ENCODE measurements around the gene ZNF444. TPM values are rescaled to one million over a fixed set of nuclear protein-coding genes. Genes with fewer than 3 reads are reported as not detected.
"Not testable (repeated sequence)": the region's sequence is repeated elsewhere in the genome, so short reads cannot be mapped to it uniquely, and the experiment has no call there.

The ZNF444 gene
- polyA plus RNA-seq, 4 donors = 20.1 to 40.6 (median 25.3) TPM

- Histone ChIP-seq H3K9me3 (ENCODE audit: control insufficient read depth in 2 of 2, insufficient read depth in 1 of 2, low read depth in 1 of 2, low read length in 1 of 2) (peaks cover 0 to 22% of the 10 kb centered on the region in 2 donors), H3K36me3 (ENCODE audit: control insufficient read depth in 3 of 3, insufficient read depth in 2 of 3, low read depth in 1 of 3, low read length in 3 of 3) (peaks cover 7 to 78% (median 17%) of the 10 kb centered on the region in 3 donors)
- H3K4me3 ChIP-seq (ENCODE audit: low read depth in 1 of 3, low read length in 3 of 3); H3K27me3 ChIP-seq (ENCODE audit: control insufficient read depth in 3 of 3, insufficient read depth in 3 of 3, low read length in 3 of 3); H3K4me1 ChIP-seq (ENCODE audit: control insufficient read depth in 3 of 3, insufficient read depth in 2 of 3, low read depth in 1 of 3, low read length in 2 of 3); H3K27ac ChIP-seq (ENCODE audit: low read depth in 1 of 3, low read length in 2 of 3); FAIRE-seq; DNase-seq: not testable (repeated sequence)
- WGBS, 3 donors = 96 to 98% (median 98%) methylated on average over 21 of the region's 21 CpGs
Observed at GRCh38 chr19:56098237-56098636, 42.9 kb upstream of the ZNF444 start.

GRCh38 chr19:56098731-56099568 is 42.1 kb upstream of the ZNF444 start:
- H3K4me1 ChIP-seq (ENCODE audit: control insufficient read depth in 3 of 3, insufficient read depth in 2 of 3, low read depth in 1 of 3, low read length in 2 of 3) = no peaks in the 10 kb centered on the region
- DNase-seq (no peak), FAIRE-seq (no peak)
- H3K4me3 ChIP-seq (ENCODE audit: low read depth in 1 of 3, low read length in 3 of 3) = no peak overlapping the region
- no peak overlapping the region for H3K27ac ChIP-seq (ENCODE audit: low read depth in 1 of 3, low read length in 2 of 3)
- H3K9me3 ChIP-seq (ENCODE audit: control insufficient read depth in 2 of 2, insufficient read depth in 1 of 2, low read depth in 1 of 2, low read length in 1 of 2) = peaks cover 0 to 17% of the 10 kb centered on the region in 2 donors
- 94 to 98% (median 95%) methylated on average over 25 to 34 of the region's 34 CpGs for WGBS, 3 donors
- no peaks in the 10 kb centered on the region for H3K27me3 ChIP-seq (ENCODE audit: control insufficient read depth in 3 of 3, insufficient read depth in 3 of 3, low read length in 3 of 3)
- peaks cover 5 to 74% (median 17%) of the 10 kb centered on the region in 3 donors for H3K36me3 ChIP-seq (ENCODE audit: control insufficient read depth in 3 of 3, insufficient read depth in 2 of 3, low read depth in 1 of 3, low read length in 3 of 3)

- H3K4me1 ChIP-seq (ENCODE audit: control insufficient read depth in 3 of 3, insufficient read depth in 2 of 3, low read depth in 1 of 3, low read length in 2 of 3) = no peaks in the 10 kb centered on the region
- no peak overlapping the region for H3K27ac ChIP-seq (ENCODE audit: low read depth in 1 of 3, low read length in 2 of 3)
- FAIRE-seq (no peak), DNase-seq (no peak)
- 92 to 96% (median 93%) methylated on average over 27 to 31 of the region's 31 CpGs for WGBS, 3 donors
- no peaks in the 10 kb centered on the region for H3K27me3 ChIP-seq (ENCODE audit: control insufficient read depth in 3 of 3, insufficient read depth in 3 of 3, low read length in 3 of 3)
- no peak overlapping the region for H3K4me3 ChIP-seq (ENCODE audit: low read depth in 1 of 3, low read length in 3 of 3)
- peaks cover 5 to 71% (median 17%) of the 10 kb centered on the region in 3 donors for H3K36me3 ChIP-seq (ENCODE audit: control insufficient read depth in 3 of 3, insufficient read depth in 2 of 3, low read depth in 1 of 3, low read length in 3 of 3)
- peaks cover 0 to 16% of the 10 kb centered on the region in 2 donors for H3K9me3 ChIP-seq (ENCODE audit: control insufficient read depth in 2 of 2, insufficient read depth in 1 of 2, low read depth in 1 of 2, low read length in 1 of 2)
Observed at GRCh38 chr19:56099638-56100539, 41.2 kb upstream of the ZNF444 start.

GRCh38 chr19:56101095-56101494 is 40.0 kb upstream of the ZNF444 start:
- peaks cover 1 to 8% (median 5%) of the 10 kb centered on the region in 3 donors for H3K4me1 ChIP-seq (ENCODE audit: control insufficient read depth in 3 of 3, insufficient read depth in 2 of 3, low read depth in 1 of 3, low read length in 2 of 3)
- no peaks in the 10 kb centered on the region for H3K27me3 ChIP-seq (ENCODE audit: control insufficient read depth in 3 of 3, insufficient read depth in 3 of 3, low read length in 3 of 3)
- H3K4me3 ChIP-seq (ENCODE audit: low read depth in 1 of 3, low read length in 3 of 3) = no peak overlapping the region
- H3K27ac ChIP-seq (ENCODE audit: low read depth in 1 of 3, low read length in 2 of 3) = no peak overlapping the region
- 86 to 90% (median 86%) methylated on average over 25 of the region's 25 CpGs for WGBS, 3 donors
- peaks cover 0 to 11% of the 10 kb centered on the region in 2 donors for H3K9me3 ChIP-seq (ENCODE audit: control insufficient read depth in 2 of 2, insufficient read depth in 1 of 2, low read depth in 1 of 2, low read length in 1 of 2)
- DNase-seq = no peak
- no peak for FAIRE-seq
- H3K36me3 ChIP-seq (ENCODE audit: control insufficient read depth in 3 of 3, insufficient read depth in 2 of 3, low read depth in 1 of 3, low read length in 3 of 3) = peaks cover 6 to 65% (median 15%) of the 10 kb centered on the region in 3 donors

GRCh38 chr19:56101746-56102535 is 39.1 kb upstream of the ZNF444 start:
- FAIRE-seq (no peak), DNase-seq (no peak)
- no peak overlapping the region for H3K27ac ChIP-seq (ENCODE audit: low read depth in 1 of 3, low read length in 2 of 3)
- 89 to 90% (median 90%) methylated on average over 33 to 34 of the region's 34 CpGs for WGBS, 3 donors
- H3K4me1 ChIP-seq (ENCODE audit: control insufficient read depth in 3 of 3, insufficient read depth in 2 of 3, low read depth in 1 of 3, low read length in 2 of 3) = peaks cover 1 to 8% (median 5%) of the 10 kb centered on the region in 3 donors
- peaks cover 7 to 68% (median 15%) of the 10 kb centered on the region in 3 donors for H3K36me3 ChIP-seq (ENCODE audit: control insufficient read depth in 3 of 3, insufficient read depth in 2 of 3, low read depth in 1 of 3, low read length in 3 of 3)
- H3K27me3 ChIP-seq (ENCODE audit: control insufficient read depth in 3 of 3, insufficient read depth in 3 of 3, low read length in 3 of 3) = no peaks in the 10 kb centered on the region
- H3K9me3 ChIP-seq (ENCODE audit: control insufficient read depth in 2 of 2, insufficient read depth in 1 of 2, low read depth in 1 of 2, low read length in 1 of 2) = peaks cover 0 to 11% of the 10 kb centered on the region in 2 donors
- no peak overlapping the region for H3K4me3 ChIP-seq (ENCODE audit: low read depth in 1 of 3, low read length in 3 of 3)

- peaks cover 0 to 11% of the 10 kb centered on the region in 2 donors for H3K9me3 ChIP-seq (ENCODE audit: control insufficient read depth in 2 of 2, insufficient read depth in 1 of 2, low read depth in 1 of 2, low read length in 1 of 2)
- no peaks in the 10 kb centered on the region for H3K27me3 ChIP-seq (ENCODE audit: control insufficient read depth in 3 of 3, insufficient read depth in 3 of 3, low read length in 3 of 3)
- no peak overlapping the region for H3K4me3 ChIP-seq (ENCODE audit: low read depth in 1 of 3, low read length in 3 of 3)
- no peak overlapping the region for H3K27ac ChIP-seq (ENCODE audit: low read depth in 1 of 3, low read length in 2 of 3)
- no peak for FAIRE-seq
- 78 to 92% (median 89%) methylated on average over 19 to 20 of the region's 20 CpGs for WGBS, 3 donors
- peaks cover 1 to 11% (median 5%) of the 10 kb centered on the region in 3 donors for H3K4me1 ChIP-seq (ENCODE audit: control insufficient read depth in 3 of 3, insufficient read depth in 2 of 3, low read depth in 1 of 3, low read length in 2 of 3)
- peaks cover 7 to 60% (median 15%) of the 10 kb centered on the region in 3 donors for H3K36me3 ChIP-seq (ENCODE audit: control insufficient read depth in 3 of 3, insufficient read depth in 2 of 3, low read depth in 1 of 3, low read length in 3 of 3)
- DNase-seq = no peak
Observed at GRCh38 chr19:56103027-56103614, 38.0 kb upstream of the ZNF444 start.

- peaks cover 7 to 59% (median 13%) of the 10 kb centered on the region in 3 donors for H3K36me3 ChIP-seq (ENCODE audit: control insufficient read depth in 3 of 3, insufficient read depth in 2 of 3, low read depth in 1 of 3, low read length in 3 of 3)
- H3K4me3 ChIP-seq (ENCODE audit: low read depth in 1 of 3, low read length in 3 of 3) = no peak overlapping the region
- peaks cover 0 to 5% of the 10 kb centered on the region in 2 donors for H3K9me3 ChIP-seq (ENCODE audit: control insufficient read depth in 2 of 2, insufficient read depth in 1 of 2, low read depth in 1 of 2, low read length in 1 of 2)
- no peak for DNase-seq
- no peak overlapping the region for H3K27ac ChIP-seq (ENCODE audit: low read depth in 1 of 3, low read length in 2 of 3)
- no peak for FAIRE-seq
- H3K27me3 ChIP-seq (ENCODE audit: control insufficient read depth in 3 of 3, insufficient read depth in 3 of 3, low read length in 3 of 3) = no peaks in the 10 kb centered on the region
- WGBS, 3 donors = 91 to 96% (median 96%) methylated on average over 23 to 29 of the region's 29 CpGs
- H3K4me1 ChIP-seq (ENCODE audit: control insufficient read depth in 3 of 3, insufficient read depth in 2 of 3, low read depth in 1 of 3, low read length in 2 of 3) = peaks cover 1 to 17% (median 13%) of the 10 kb centered on the region in 3 donors
Observed at GRCh38 chr19:56104423-56104822, 36.7 kb upstream of the ZNF444 start.

Data from small intestine (tissue), 7 donors.